GM18507 (cell line): ENCODE data around the gene TREM2.
"Not testable (repeated sequence)": the region's sequence is repeated elsewhere in the genome, so short reads cannot be mapped to it uniquely, and the experiment has no call there.

Experiments
- DNase-seq: peaks from one replicate; pipeline ENCODE4 v3.0.0; 2011; ENCODE audit warnings: low read depth; ENCODE audit not compliant: insufficient read length; ENCODE audit errors: extremely low spot score
- FAIRE-seq: peaks from 2 replicates; lab custom pipeline; 2011; peaks lifted over from hg19 to GRCh38; lab: Jason Lieb, UNC

The TREM2 gene

GRCh38 chr6:41157323-41157722, 5.6 kb downstream of the TREM2 start:
- no peak for DNase-seq
- FAIRE-seq = no peak

- FAIRE-seq (no peak), DNase-seq (no peak)
Measured at GRCh38 chr6:41156771-41157170, 6.1 kb downstream of the TREM2 start.

- DNase-seq = no peak
- FAIRE-seq = no peak
Measured at GRCh38 chr6:41156001-41156400, 6.9 kb downstream of the TREM2 start.

DNA sequence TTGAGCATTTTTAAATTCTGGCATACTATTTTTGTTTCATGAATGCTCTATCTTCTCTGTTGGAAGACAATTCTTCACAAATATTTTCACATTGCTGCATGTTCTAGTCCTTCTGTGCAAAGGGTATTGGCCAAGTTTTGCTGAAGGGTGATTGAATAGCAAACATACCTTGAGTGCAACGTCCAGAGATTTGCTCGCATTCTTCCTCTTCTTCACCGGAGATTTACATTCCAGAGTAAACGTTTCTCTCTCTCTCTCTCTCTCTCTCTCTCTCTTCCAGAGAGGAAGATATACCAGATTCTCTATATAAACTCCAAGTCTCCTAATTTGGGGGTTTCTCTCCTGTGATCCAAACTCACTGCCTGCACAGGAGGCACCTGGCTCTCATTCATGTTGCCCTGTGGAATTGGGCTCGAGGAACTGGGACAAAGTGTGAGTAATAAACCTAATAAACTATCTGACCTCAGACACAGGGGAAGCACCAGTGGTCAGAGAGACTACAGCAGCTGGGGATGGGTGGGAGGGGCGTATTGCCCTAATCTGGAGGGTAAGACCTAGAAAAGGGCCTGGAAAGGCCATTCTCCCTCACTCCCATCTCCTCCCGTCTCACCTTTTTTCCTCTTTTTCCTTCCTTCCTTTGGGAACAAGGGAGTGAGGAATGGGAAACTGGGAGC, 7.6 kb downstream of the TREM2 start:
- no peak for DNase-seq
- FAIRE-seq = no peak

- FAIRE-seq (no peak), DNase-seq (no peak)
Measured at GRCh38 chr6:41153992-41154625, 8.8 kb downstream of the TREM2 start, which contains the start of gene TREML1. TSS of gene TREML1 (minus strand) at chr6:41154347. CDS start at chr6:41154288, 59 bp downstream.

DNA sequence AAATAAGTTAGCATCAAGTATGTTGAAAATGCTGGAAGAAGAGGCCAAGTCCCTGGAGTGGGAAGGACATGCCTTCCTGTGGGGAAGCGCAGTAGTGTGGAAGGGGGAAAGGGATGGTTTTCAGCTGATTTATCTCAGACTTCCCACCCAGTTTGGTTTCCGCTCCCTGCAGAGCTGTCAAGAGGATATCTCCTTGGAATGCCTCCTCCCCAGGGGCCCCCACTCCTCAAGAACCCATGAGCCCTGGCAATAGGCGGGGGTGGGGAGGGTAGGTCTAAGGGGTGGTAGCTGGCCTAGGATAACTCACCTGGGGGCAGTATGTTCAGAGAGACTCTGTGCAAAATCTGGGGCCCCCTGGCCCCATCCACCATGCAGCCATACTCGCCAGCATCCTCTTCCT, 9.5 kb downstream of the TREM2 start:
- FAIRE-seq (no peak), DNase-seq (no peak)

DNA sequence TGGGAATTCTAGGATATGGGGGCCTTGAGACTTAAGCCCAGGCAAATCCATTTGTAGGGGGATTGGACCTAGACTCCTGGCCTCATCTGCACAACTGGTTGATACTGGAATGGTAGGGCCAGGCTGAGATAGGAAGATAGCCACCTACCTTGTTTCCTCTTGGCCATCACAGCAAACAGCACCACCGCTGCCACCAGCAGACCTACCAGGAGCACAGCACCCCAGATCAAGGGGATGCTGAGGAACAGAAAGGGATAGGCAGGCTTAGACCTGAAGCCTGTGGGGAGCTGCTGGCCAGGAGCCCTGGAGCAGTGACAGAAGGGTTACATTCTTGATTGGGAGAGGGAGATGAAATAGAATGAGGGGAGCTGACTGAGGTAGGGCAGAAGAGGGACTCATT, 12.2 kb downstream of the TREM2 start:
- FAIRE-seq = no peak
- no peak for DNase-seq

DNA sequence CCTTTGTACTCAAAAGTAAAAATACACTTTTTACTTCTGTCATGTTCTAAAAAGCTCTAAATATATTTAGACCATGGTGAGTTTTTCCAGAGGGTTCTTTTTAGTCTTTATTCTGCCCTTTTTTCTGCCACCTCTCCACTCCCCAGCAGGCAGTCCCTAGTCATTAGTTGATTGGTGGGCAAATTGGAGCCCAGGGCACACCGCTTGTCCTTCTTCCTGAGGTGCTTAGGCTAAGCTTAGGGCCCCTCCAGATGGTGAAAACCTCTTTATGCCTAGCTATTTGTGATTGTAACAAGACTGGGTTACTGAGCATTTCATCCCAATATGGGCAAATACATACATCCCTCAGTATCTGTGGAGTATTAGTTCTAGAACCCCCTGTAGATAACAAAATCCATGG, 15.0 kb downstream of the TREM2 start:
- DNase-seq (no peak), FAIRE-seq (no peak)

GRCh38 chr6:41136911-41137310, 26.0 kb downstream of the TREM2 start:
- no peak for FAIRE-seq
- DNase-seq = no peak

GRCh38 chr6:41135062-41135832, 27.7 kb downstream of the TREM2 start:
- no peak for FAIRE-seq

DNA sequence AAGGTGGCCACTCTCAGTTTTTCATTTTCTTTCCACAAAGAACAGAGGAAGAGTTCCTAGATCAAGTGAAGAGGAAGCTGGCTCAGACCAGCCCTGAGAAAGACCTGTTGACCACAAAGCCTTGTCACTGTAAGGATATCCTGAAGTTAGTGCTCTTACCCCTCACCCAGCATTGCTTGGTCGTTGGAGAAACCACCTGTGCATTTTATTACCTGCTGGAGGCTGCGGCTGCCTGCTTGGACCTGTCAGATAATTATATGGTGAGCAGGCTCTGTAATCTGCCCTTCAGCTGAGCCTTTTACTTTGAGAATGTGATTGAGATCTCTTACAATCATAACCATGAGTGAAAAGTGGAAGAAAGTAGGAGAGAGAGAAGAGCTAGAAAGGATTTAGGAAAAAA, 30.7 kb downstream of the TREM2 start:
- FAIRE-seq (no peak), DNase-seq (no peak)

More at GRCh38 chr6:41135062-41135832, 27.7 kb downstream of the TREM2 start:
- DNase-seq = no peak

DNA sequence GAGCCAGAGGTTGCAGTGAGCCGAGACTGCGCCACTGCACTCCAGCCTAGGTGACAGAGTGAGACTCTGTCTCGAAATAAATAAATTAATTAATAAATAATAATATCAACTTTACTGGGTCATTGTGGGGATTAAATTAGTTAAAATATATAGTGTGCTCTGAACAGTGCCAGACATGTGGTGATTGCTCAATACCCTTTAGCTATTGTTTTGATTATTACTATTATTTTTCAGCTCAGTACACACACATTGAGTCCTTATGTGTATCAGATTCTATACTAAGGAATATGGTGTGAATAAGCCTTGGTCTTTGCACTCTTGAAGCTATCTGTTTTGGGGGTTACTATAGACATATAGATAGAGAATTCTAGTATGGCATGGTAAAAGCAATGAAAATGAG, 37.6 kb downstream of the TREM2 start:
- no peak for FAIRE-seq
- no peak for DNase-seq

- no peak for FAIRE-seq
- no peak for DNase-seq
Measured at GRCh38 chr6:41122918-41123317, 40.0 kb downstream of the TREM2 start.

GRCh38 chr6:41122373-41122772, 40.5 kb downstream of the TREM2 start:
- DNase-seq (no peak), FAIRE-seq (no peak)

- no peak for FAIRE-seq
- no peak for DNase-seq
Measured at GRCh38 chr6:41120058-41120457, 42.9 kb downstream of the TREM2 start.

DNA sequence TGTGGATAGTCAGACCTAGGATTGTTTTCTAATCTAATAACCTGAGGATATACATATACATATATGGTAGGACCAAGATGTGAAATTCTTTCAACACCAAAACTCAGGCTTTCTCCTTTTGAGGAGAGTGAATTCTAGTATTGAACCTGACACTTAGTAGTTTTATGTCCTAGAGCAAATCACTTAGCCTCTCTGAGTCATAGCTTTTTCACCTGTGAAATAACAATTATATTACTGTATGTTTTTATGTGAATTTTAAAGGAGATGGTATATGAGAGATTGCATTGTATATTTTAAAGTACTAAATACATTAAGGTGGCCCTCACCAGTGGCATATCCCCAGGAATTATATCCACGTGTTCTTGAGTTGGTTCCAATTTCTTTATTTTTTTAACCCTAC, 43.4 kb downstream of the TREM2 start:
- DNase-seq = no peak
- no peak for FAIRE-seq

- not testable (repeated sequence) for FAIRE-seq, DNase-seq
Measured at GRCh38 chr6:41115027-41115426, 47.9 kb downstream of the TREM2 start.

DNA sequence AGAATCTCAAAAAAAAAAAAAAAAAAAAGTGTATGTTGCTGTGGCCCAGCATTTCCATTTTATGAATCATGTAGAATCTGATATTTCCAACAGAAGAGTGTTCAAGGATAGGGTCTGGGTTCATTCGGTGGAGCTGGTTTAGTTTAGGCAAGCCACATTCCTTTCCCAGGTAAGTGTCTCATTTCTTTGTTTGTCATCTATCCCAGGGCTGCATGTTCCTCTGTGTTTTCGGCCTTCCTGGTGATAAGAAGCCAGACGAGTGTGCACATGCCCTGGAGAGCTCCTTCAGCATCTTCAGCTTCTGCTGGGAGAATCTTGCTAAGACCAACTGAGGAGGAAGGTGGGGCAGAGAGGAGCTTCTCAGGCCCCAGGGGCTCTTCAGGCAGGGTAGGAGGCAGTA, 51.9 kb downstream of the TREM2 start:
- no peak for FAIRE-seq

More for the DNA sequence above, 51.9 kb downstream of the TREM2 start:
- no peak for DNase-seq
